Sigmoid colon (tissue), 3 donors: ENCODE data around the gene MYRFL.

Source experiments
- CTCF ChIP-seq, 4 experiments: fragments of 450-650 bp in 3 of 4; fragments of 200-600 bp in 1 of 4; IDR thresholded peaks; one replicate each; pipeline ENCODE4 v1.5.1; 2016 to 2019; ENCODE audit warnings: antibody characterized with exemption in 4 of 4, mild to moderate bottlenecking in 3 of 4, moderate library complexity in 2 of 4
- POLR2A ChIP-seq, 2 donors: fragments of 450-650 bp; IDR thresholded peaks; one replicate each; pipeline ENCODE4 v1.6.1; 2016; ENCODE audit warnings: antibody characterized with exemption in 2 of 2, mild to moderate bottlenecking in 2 of 2, moderate library complexity in 2 of 2

- no peak for TF ChIP-seq POLR2A (IDR thresholded peaks at IDR 0.05)
- peak; percentile 40 to 79 (median 71) for TF ChIP-seq CTCF (IDR thresholded peaks at IDR 0.05)
Observed at GRCh38 chr12:69900720-69901131, 75.7 kb downstream of the MYRFL start.
